Stimulated activated CD8-positive, alpha-beta memory T cell treated with anti-CD3 and anti-CD28 coated beads, Interleukin-7, amount 100 ng/mL, for 24 hours (primary cell): ENCODE data around the gene RGS11.
"Not testable (repeated sequence)": the region's sequence is repeated elsewhere in the genome, so short reads cannot be mapped to it uniquely, and the experiment has no call there.

Experiments
- DNase-seq: peaks from one replicate; pipeline ENCODE4 v3.0.0-alpha.2; 2020; ENCODE audit warnings: low read depth

The RGS11 gene

GRCh38 chr16:280552-280951 lies 4.8 kb upstream of the RGS11 start, which contains the start of gene ARHGDIG:
Gene ARHGDIG, plus strand, starts transcription at chr16:280591. Its CDS starts 90 bp downstream, at chr16:280681.
- DNase-seq = no peak

DNA sequence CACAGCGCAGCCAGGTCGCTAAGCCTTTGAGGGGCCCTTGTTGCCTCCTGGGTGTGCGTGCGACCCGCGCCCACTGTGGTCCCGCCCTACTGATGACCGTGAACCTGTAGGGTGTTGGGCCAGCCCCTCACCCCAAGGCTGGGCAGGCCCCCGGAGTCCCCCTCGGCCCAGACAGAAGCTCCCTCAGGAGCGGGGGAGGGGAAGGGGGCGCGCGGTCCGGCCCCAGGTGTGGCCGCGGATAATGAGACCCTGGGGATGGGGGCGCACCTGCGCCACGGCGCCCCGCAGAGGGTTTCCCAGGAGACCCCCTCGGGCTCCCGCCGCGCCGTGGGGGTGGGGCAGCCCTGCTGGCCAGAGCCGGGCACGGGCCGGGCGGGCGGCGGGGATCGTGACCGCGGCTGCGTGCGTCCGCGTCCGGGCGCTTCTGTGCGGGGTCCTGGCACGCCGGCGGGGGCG lies 4.3 kb upstream of the RGS11 start:
- DNase-seq = no peak

DNA sequence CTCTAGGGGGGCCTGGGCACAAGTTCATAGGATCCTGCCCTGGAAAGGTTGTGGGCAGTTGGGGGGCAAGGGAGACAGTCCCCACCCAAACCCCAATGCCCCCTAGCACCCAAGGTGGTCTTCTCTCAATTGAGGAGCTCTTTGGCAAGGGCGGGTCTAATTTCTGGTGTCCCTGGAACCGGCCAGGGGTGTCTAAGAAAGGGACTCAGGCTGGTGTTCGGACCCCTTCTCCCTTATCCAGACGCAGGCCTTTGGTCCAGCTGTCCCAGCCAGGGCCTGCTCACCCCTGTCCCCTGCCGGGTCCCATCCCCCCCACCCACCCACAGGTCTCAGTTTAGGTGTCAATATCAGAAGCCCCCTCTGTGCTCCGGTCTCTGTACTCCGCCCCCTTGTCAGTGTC lies 3.8 kb upstream of the RGS11 start:
- DNase-seq = no peak

- no peak for DNase-seq
Measured at GRCh38 chr16:278863-279366, 3.2 kb upstream of the RGS11 start.

- DNase-seq = no peak
Measured at GRCh38 chr16:276426-277077, 808 bp upstream of the RGS11 start.

- no peak for DNase-seq
Measured at GRCh38 chr16:275041-275641, 603 bp downstream of the RGS11 start.

GRCh38 chr16:273547-274421 lies 2.0 kb downstream of the RGS11 start:
- DNase-seq = no peak

GRCh38 chr16:272633-273546 lies 2.9 kb downstream of the RGS11 start:
- no peak for DNase-seq

GRCh38 chr16:270381-271255 lies 5.1 kb downstream of the RGS11 start:
- DNase-seq = no peak

- DNase-seq = no peak
Measured at GRCh38 chr16:269061-269796, 6.5 kb downstream of the RGS11 start.

- no peak for DNase-seq
Measured at GRCh38 chr16:268141-269053, 7.3 kb downstream of the RGS11 start.

DNA sequence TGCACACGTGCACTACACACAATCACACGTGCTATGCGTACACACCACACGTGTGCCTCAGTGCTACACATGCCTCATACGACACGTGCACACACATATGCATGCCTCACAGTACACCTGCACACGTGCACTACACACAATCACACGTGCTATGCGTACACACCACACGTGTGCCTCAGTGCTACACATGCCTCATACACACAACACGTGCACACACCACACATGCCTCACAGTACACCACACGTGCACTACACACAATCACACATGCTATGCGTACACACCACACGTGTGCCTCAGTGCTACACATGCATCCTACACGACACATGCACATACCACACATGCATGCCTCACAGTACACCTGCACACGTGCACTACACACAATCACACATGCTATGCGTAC lies 8.2 kb downstream of the RGS11 start:
- not testable (repeated sequence) for DNase-seq

DNA sequence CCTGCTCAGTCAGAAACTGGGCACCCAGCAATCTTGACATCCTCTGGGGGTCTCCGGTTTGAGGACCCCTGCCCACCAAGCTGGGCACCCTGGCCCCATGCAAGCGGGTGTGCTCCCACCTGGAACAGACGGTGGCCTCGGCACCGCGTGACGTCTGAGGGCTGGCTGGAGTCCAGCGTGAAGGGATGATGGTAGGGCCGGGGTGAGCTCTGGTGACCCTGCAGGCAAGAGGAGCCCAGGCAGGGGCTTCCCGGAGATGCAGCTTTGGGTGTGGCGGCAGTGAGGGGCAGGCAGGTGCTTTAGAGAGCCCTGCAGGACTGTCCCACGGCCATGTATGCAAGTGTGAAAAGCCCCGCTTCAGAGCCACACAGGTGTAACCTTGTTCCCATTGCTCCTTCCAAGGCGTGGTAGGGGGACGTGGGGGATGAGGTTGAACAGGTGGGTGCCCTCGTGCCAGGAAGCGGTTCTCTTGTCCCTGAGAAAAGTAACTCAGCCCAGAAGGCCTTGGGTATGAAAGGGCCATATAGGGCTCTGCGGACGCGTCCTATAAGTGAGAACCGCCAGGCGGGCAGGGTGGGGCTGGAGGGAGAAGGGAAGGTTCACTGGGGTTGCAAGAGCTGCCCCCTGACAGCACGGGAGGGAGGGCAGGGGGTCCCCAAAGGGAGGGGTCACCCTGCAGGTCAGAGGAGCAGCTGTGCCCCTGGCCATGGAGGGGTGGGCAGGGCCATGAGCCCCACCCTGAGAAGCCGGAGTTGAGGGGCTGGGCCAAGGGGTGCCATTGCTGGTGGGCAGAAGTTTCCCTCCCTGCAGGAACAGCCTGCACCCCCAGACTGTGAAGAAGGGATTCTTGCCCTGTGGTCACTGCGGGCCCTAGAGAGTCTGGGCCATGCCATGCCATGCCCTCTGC lies 9.2 kb downstream of the RGS11 start:
- no peak for DNase-seq

- no peak for DNase-seq
Measured at GRCh38 chr16:265711-266110, 10.0 kb downstream of the RGS11 start.

GRCh38 chr16:265002-265529 lies 10.7 kb downstream of the RGS11 start:
- DNase-seq = no peak

- DNase-seq = no peak
Measured at GRCh38 chr16:264440-264951, 11.2 kb downstream of the RGS11 start.

DNA sequence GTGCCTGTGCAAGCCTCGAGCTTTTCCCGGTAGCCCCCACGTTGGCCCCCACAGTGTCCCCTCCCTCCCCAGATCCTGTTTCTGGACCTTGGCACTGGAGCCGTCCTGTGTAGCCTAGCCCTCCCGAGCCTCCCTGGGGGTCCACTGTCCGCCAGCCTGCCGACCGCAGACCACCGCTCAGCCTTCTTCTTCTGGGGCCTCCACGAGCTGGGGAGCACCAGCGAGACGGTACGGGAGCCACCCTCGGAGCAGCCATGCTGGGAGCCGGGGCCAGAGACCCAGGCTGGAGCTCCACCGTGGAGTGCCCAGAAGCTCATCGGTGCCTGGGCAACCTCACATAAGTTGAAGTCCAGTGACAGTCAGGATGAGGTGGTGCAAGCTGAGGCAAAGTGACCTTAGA lies 11.8 kb downstream of the RGS11 start:
- no peak for DNase-seq
